Activated B cell treated with CpG ODN at 0.5 μM for 24 hours (primary cell): ENCODE measurements around the gene CRYBA4. TPM values are rescaled to one million over a fixed set of nuclear protein-coding genes. Genes with fewer than 3 reads are reported as not detected.

Experiments used
- ATAC-seq: fragments of 200-7000 bp; cut with Tn5 transposase; one replicate; pipeline ENCODE4 v1.10.0; 2021; ENCODE audit warnings: low read depth, mild to moderate bottlenecking, moderate library complexity
- CTCF ChIA-PET: fragments of 350-600 bp; sonication (Branson Sonifier 250); formaldehyde crosslinking; loops from one replicate; lab custom pipeline; 2021; ENCODE audit warnings: antibody characterized with exemption; lab: Charles Lee
- POLR2A ChIA-PET: fragments of 350-600 bp; sonication (Branson Sonifier 250); formaldehyde crosslinking; loops from one replicate; lab custom pipeline; 2021; ENCODE audit warnings: antibody characterized with exemption; lab: Charles Lee
- DNase-seq: peaks from one replicate; pipeline ENCODE4 v3.0.0; 2022
- H3K27ac Mint-ChIP-seq: one replicate; pipeline ENCODE4 v1.8.0; 2020; ENCODE audit warnings: mixed read lengths
- H3K27me3 Mint-ChIP-seq: one replicate; pipeline ENCODE4 v1.8.0; 2021; ENCODE audit warnings: mixed read lengths
- H3K36me3 Mint-ChIP-seq: one replicate; pipeline ENCODE4 v1.8.0; 2021; ENCODE audit warnings: low read depth, mixed read lengths
- H3K4me1 Mint-ChIP-seq: one replicate; pipeline ENCODE4 v1.8.0; 2021; ENCODE audit warnings: mixed read lengths
- H3K4me3 Mint-ChIP-seq: one replicate; pipeline ENCODE4 v1.8.0; 2020; ENCODE audit warnings: mild to moderate bottlenecking, mixed read lengths
- H3K9me3 Mint-ChIP-seq: one replicate; pipeline ENCODE4 v1.8.0; 2020; ENCODE audit warnings: mixed read lengths
- intact Hi-C: fragments of 100-400 bp; cut with micrococcal nuclease; formaldehyde crosslinking; loops from one replicate; pipeline ENCODE4 v1.15.1; 2024
- total RNA-seq: library from RNA; stranded (reverse); gene quantifications from 2 replicates; pipeline ENCODE4 v1.2.3, GENCODE V29; 2022
- TF ChIP-seq, protein P1 (sequence below): fragments of 200-600 bp; IDR thresholded peaks from one replicate; pipeline ENCODE4 v1.8.0; 2022; ENCODE audit warnings: antibody characterized with exemption, mild to moderate bottlenecking

The CRYBA4 gene
- total RNA-seq, 1 donor from 2014 or later: not detected

DNA sequence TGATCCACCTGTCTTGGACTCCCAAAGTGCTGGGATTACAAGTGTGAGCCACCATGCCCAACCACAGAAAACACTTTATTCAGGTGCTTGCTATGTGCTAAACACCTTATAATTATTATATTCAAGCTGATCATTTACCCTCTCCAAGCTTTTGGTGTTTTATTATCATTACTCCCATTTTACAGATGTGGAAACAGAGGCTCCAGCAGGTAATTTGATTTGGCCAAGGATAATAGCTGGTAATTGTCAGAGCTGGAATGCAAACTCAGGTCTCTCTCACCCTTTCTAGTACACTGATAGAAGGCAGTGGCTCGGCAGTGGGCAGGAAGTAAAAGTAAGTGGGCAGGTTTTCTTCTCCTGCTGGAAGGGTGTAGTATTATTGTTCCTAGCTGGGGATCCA, 28.0 kb upstream of the CRYBA4 start:
- TF ChIP-seq, protein P1, sequence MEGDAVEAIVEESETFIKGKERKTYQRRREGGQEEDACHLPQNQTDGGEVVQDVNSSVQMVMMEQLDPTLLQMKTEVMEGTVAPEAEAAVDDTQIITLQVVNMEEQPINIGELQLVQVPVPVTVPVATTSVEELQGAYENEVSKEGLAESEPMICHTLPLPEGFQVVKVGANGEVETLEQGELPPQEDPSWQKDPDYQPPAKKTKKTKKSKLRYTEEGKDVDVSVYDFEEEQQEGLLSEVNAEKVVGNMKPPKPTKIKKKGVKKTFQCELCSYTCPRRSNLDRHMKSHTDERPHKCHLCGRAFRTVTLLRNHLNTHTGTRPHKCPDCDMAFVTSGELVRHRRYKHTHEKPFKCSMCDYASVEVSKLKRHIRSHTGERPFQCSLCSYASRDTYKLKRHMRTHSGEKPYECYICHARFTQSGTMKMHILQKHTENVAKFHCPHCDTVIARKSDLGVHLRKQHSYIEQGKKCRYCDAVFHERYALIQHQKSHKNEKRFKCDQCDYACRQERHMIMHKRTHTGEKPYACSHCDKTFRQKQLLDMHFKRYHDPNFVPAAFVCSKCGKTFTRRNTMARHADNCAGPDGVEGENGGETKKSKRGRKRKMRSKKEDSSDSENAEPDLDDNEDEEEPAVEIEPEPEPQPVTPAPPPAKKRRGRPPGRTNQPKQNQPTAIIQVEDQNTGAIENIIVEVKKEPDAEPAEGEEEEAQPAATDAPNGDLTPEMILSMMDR: no peak
- no peaks in the 10 kb centered on the region for H3K36me3 Mint-ChIP-seq
- no peaks in the 10 kb centered on the region for H3K9me3 Mint-ChIP-seq
- H3K4me3 Mint-ChIP-seq: no peak overlapping the region
- DNase-seq (no peak), ATAC-seq (no peak)
- POLR2A ChIA-PET: no interaction called here
- intact Hi-C loops: loop anchor here (5.0 kb wide), 1 partner anchor 161 kb away; no protein-coding TSS in a partner anchor
- H3K27me3 Mint-ChIP-seq: peaks cover 2% of the 10 kb centered on the region
- CTCF ChIA-PET: no interaction called here
- peaks cover 24% of the 10 kb centered on the region for H3K4me1 Mint-ChIP-seq
- H3K27ac Mint-ChIP-seq: no peak overlapping the region

DNA sequence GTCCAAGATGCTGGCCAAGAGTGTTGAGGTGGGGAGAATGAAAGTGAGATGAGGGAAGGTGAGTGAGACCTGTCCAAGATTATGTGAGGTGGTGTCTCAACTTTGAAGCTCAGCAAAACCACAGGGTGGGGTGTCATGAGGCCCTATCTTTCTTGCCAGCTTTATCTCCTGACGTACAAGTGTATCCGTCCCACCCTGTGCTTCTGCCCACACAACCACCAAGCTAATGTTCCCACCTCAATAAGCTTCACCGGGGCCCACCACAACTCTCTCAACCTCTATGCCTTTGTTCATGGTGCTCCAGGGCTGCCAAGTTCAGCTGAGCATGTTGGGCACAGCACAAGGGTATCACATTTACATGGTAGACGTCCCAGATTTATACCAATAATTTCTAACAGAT, 24.7 kb upstream of the CRYBA4 start:
- TF ChIP-seq, protein P1: no peak
- ChIA-PET POLR2A (no interaction called here), CTCF (no interaction called here)
- no peaks in the 10 kb centered on the region for H3K36me3 Mint-ChIP-seq
- DNase-seq: no peak
- H3K4me1 Mint-ChIP-seq: peaks cover 8% of the 10 kb centered on the region
- intact Hi-C loops: no loop called here
- H3K27me3 Mint-ChIP-seq: peaks cover 2% of the 10 kb centered on the region
- ATAC-seq: no peak
- H3K27ac Mint-ChIP-seq: no peak overlapping the region
- no peaks in the 10 kb centered on the region for H3K9me3 Mint-ChIP-seq
- no peak overlapping the region for H3K4me3 Mint-ChIP-seq

DNA sequence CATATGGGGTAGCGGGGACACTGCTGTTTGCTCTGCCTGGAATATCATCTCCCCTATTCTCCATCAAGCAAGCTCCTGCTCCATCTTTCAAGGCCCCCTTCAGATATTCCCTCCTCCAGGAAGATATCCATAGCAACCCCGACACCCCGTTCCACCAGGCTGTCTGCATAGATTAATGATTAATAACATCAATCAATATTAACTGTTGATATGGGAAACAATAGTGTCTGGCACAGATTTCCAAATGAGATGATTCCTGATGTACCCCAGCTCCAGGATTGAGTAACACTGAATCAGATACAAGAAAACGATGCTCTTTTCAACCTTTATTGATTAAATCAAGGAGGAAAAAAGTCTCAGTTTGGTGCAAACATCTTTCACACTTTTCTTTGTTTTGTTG, 24.3 kb upstream of the CRYBA4 start:
- H3K36me3 Mint-ChIP-seq: no peaks in the 10 kb centered on the region
- no peak overlapping the region for H3K4me3 Mint-ChIP-seq
- ATAC-seq (no peak), DNase-seq (no peak)
- CTCF ChIA-PET: no interaction called here
- peaks cover 4% of the 10 kb centered on the region for H3K4me1 Mint-ChIP-seq
- H3K27me3 Mint-ChIP-seq: peaks cover 2% of the 10 kb centered on the region
- no peaks in the 10 kb centered on the region for H3K9me3 Mint-ChIP-seq
- TF ChIP-seq, protein P1: no peak
- POLR2A ChIA-PET: no interaction called here
- H3K27ac Mint-ChIP-seq: no peak overlapping the region
- intact Hi-C loops: no loop called here

DNA sequence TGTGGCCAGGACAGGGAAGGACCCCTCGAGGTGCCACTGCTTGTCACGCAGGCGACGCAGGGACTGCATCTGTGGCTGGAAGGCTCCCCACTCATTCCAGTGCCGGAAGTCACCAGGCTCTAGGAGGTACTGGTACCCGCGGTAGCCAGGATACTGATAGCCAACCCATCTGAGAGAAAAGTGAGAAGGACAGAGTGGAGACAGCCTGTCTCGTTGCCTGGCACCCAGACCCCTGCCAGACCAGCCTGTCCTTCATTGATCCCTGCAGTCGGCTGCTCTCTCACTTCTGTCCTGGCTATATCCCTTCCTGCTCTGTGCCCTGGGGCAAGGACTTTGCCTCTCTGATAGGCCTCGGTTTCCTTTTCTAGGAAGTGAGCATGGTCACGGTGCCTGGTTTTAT, 22.3 kb upstream of the CRYBA4 start:
- H3K9me3 Mint-ChIP-seq: no peaks in the 10 kb centered on the region
- ATAC-seq: no peak
- TF ChIP-seq, protein P1: no peak
- no peak for DNase-seq
- H3K27ac Mint-ChIP-seq: no peak overlapping the region
- peaks cover 2% of the 10 kb centered on the region for H3K27me3 Mint-ChIP-seq
- ChIA-PET POLR2A (no interaction called here), CTCF (no interaction called here)
- no peak overlapping the region for H3K4me3 Mint-ChIP-seq
- no peaks in the 10 kb centered on the region for H3K4me1 Mint-ChIP-seq
- intact Hi-C loops: no loop called here
- no peaks in the 10 kb centered on the region for H3K36me3 Mint-ChIP-seq

DNA sequence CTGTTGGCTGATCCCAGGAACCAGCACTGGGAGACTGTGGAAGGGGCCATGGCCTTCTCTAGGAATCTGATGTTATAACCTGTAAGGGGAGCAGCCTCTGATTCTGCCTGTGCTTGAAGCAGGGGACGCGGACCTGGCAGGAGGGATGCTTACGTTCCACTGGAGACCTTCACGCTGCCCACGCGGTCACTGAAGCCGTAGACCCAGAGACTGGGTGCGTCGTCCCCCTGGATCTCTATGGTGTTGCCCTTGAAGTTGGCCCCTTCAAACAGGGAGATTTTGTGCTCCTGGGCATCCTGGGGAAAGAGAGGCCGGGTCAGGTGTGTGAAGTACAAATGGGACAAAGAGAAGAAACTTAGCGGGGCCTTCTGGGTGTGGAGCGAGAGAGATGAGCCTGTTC, 20.0 kb upstream of the CRYBA4 start:
- intact Hi-C loops: no loop called here
- TF ChIP-seq, protein P1: no peak
- DNase-seq (no peak), ATAC-seq (no peak)
- CTCF ChIA-PET: no interaction called here
- no peaks in the 10 kb centered on the region for H3K36me3 Mint-ChIP-seq
- H3K4me3 Mint-ChIP-seq: no peak overlapping the region
- no peaks in the 10 kb centered on the region for H3K4me1 Mint-ChIP-seq
- H3K27me3 Mint-ChIP-seq: peaks cover 2% of the 10 kb centered on the region
- POLR2A ChIA-PET: no interaction called here
- H3K27ac Mint-ChIP-seq: no peak overlapping the region
- no peaks in the 10 kb centered on the region for H3K9me3 Mint-ChIP-seq
